Superior temporal gyrus (tissue), 1 donor: ENCODE measurements around the gene GADD45A.

Experiments used
- DNase-seq: peaks from one replicate; pipeline ENCODE4 v3.0.0-alpha.2; 2016; ENCODE audit errors: extremely low spot score

GADD45A gene

DNA sequence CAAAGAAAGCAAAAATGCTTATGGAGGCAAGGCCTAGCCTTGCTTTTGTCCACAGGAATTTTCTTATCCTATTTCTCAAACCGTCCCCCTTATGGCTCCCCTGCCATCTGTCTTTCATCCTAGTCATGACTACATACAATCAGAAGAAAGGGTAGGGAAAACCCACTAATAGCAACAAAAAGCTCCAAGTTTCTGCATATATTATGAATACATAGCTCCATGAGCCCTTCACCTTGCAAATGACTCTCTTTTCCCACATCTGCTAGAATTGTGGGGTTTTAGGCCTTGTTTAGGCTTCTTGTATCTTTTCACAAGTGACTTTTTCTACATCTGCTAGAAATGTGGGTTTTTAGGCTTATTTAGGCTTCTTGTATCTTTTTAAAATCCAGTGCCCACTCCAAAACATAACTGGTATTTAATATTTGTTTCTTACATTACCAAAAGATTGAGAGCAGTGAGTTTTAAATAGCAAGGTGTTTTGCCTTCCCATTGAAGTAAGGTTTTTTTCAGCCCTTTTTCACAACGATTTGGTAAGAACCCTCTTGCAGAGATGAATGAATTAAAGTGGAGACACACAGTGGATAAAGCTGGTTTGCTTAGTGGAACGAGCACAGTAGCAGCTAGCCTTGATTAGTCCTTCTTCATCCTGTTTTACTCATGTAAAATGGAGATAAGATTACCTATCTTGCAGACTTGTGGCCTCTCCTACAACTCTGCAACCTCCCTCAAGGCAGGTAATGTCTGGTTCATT, 4.4 kb downstream of the GADD45A start:
- DNase-seq: no peak

GRCh38 chr1:67690018-67690363, 5.0 kb downstream of the GADD45A start:
- no peak for DNase-seq

- no peak for DNase-seq
Observed at GRCh38 chr1:67690411-67690810, 5.4 kb downstream of the GADD45A start.

DNA sequence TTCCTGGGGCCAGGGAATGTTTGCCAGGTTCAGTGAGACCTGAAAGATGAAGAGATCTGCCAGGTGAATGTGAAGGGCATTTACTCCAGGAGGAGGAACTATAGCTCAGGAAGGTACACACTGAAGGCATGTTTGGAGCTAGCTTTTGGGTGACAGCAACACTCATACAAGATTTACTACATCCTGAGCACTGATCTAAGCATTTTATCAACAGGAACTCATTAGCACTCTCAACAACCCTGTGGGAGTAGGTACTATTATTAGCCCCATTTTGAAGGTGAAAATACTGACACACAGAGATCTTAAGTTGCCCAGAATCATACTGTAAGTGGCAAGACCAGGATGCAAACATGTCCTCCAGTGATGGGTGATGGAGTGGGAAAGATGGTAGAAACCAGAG, 6.7 kb downstream of the GADD45A start:
- no peak for DNase-seq

DNA sequence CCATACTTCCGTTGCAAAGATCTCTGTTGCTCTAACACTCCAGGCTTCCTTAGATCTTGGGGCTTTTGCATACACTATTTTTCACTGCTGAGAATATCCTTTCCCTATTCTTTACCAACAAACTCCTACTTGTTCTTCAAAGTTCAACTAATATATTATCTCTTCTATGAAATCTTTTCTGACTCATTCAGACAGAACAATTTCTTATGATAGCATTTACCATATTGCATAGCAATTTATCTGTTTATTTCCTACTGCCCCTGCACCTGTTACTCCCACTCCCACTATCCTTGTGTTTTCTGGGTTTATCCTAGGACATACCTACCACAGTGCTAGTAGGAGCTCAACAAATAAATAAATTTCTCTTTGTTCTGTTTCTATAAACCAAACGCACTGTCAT, 11.0 kb downstream of the GADD45A start:
- DNase-seq: no peak

DNA sequence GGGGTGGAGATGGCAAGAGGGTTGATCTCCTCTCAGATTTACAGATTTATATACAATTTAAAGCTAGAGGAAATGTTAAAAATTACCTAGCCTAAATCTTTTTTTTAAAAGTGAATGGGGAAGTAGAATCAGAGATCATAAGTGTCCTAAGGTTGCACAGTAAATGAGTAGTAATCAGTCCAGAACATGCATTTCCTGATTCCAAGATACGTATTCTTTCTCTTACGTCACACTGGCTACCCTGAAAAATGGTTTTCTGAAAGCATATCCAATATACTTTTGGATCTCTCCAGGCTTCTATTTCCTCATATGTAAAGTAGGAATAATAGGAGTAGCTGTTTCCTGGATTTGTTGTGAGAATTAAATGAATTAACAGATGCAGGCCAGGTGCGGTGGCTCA, 11.7 kb downstream of the GADD45A start:
- no peak for DNase-seq

DNA sequence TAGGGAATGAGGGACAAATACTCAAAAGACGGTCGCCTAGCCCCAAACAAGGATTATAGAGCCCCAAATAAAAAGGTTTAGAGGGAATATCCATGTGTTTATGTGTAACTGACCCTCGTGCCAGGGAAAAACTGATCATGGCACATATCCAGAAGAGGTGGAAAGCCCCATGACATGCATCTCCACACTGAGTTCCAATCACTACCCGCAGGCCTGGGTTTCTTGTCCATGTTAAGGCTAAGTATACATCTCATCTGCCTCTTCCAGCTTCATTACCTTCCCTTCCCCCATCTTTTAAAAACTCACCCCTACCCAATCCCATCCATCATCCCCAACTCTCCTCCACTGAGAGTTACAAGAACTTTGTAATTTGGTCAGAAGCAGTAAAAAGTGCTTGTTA, 15.2 kb downstream of the GADD45A start:
- no peak for DNase-seq

DNA sequence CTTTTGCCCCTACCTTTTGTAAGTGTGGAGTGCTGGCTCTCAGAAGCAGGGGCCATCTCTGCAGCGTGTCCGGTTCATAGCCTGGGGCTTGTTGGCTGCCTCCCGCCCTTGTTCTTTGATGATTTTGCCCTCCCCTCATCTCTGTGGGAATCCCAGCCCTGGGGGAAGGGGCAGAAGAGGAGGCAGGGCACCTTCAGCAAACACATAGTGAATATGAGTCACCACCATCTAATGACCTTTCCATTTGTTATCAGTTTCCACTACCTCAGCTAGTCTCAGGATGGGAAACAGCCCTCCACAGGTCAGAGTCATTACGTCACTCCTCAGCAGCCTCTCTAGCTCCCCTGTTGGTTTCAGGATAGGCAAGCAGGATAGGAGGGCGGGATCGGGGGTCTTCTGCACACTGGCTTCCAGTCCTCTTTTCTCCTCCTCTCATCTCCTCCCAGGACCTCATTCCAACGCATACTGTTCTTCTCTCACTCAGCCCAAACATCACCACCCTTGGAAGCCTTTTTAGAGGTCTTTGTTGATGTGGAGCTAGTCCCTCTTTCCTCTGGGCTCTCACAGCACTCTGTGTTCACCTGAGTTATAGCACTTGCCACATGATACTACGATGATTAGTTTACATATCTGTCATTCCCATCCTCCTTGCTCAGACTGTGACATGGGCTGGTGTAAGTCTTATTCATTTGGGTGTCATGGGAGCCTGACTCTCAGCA, 15.8 kb downstream of the GADD45A start:
- DNase-seq: no peak

DNA sequence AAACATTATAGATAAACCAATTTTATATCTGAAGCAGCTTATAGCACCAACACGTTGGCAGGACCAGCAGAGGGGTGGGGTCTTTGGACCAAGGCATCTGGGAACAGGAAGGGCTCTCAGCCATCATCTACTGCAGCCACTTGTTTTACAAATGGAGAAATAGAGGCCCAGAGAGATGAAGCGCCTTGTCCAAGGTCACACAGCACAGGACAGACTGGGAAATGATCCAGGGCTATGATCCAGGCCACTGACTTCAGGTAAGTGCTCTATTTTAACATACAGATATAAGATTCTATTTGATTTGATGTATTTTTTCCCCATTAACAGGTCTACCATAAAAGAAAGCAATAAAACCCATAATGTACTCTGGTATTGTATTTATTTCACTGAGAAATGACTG, 16.9 kb downstream of the GADD45A start:
- no peak for DNase-seq

- DNase-seq: no peak
Observed at GRCh38 chr1:67704351-67704750, 19.4 kb downstream of the GADD45A start.

GRCh38 chr1:67705735-67706453, 20.9 kb downstream of the GADD45A start:
- no peak for DNase-seq

GRCh38 chr1:67708606-67709005, 23.6 kb downstream of the GADD45A start:
- no peak for DNase-seq

GRCh38 chr1:67710417-67710816, 25.4 kb downstream of the GADD45A start:
- no peak for DNase-seq

DNA sequence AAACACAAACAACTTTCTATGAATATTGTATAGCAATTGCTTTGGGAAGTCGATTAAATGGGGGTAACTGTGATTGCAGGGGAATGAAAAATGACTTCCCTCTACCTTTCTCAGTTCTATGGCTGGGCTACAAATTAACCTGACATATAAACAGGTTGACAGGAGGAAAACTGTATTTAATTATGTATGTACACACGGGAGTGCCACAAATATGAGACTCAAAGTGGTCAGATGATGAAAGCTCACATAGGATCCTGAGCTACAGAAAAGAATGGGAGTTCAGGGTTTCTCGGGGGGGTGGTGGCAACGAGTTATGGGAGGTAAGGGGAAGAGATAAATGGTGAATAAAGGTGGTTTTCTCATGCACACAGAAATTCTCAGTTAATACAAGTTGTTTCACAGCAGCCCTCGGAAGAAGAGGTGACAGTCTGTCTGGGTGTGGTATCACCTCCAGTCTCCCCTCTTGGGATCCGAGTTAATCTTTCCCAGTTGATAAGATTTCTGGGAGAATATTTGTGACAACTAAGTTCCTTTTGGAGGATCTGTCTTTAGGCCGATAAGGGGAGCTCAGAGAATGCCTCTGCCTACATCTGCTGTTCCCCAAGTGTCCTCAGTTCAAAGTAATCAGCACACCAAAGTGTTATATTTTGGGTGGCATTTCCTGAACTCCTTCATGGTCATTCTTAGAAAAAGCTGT, 26.3 kb downstream of the GADD45A start:
- DNase-seq: no peak

DNA sequence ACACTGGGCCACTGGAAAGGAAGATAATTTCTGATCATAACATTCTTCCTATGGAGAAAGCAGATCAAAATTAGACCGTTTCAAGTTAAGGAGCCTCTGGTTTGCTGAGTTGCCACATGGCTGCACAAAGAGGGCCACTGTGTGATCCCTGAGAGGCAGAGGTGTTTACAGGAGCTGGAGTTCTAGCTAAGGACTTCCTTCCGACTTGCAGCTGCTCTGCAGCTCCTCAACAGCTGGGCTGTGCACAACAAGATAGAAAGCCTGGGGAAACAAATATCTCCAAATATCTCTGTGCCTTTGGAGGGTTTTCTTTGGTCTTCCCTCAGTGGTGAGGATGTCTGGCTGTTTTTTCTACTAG, 26.8 kb downstream of the GADD45A start:
- no peak for DNase-seq

GRCh38 chr1:67713057-67713846, 28.3 kb downstream of the GADD45A start:
- no peak for DNase-seq

- no peak for DNase-seq
Observed at GRCh38 chr1:67715819-67716218, 30.8 kb downstream of the GADD45A start.

GRCh38 chr1:67716800-67717199, 31.8 kb downstream of the GADD45A start:
- DNase-seq: no peak

- no peak for DNase-seq
Observed at GRCh38 chr1:67717876-67718275, 32.9 kb downstream of the GADD45A start.

DNA sequence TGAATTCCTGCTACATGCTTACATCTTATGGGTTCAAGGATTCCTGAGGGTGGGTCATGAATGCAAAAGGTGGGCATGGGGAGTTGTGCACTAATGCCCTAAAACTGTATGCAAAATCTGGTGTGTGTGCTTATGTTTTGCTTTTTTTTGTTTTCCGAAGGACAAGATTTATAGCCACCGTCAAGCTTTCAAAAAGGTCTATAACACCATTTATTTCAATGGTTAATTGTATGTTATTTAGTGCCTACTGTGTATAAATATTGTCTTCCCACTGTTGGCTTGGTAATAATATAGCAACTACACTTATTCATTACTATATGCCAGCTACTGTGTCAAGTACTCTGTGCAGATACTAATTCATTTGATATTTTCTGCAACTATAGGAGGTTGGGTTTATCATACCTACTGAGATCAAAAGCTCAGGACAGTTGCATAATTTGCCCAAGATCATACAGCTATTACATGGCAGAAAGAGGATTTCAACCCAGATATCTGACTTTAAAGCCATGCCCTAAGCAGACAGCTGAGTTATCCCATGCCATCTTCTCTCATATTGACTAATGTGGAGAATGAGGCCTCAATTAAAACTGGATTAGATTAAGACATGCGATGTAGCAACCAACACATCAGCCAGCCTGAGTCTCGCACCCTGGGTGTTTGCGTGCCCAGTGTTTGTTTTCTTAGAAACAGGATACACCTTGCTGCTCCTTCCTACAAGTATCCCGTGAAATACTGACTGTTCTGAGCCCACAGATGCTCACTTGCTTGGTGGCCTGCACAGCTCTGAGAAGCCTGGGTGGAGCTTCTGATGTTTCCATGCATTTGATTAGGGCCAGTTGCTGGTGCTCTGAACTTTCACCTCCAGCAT, 34.6 kb downstream of the GADD45A start:
- no peak for DNase-seq

DNA sequence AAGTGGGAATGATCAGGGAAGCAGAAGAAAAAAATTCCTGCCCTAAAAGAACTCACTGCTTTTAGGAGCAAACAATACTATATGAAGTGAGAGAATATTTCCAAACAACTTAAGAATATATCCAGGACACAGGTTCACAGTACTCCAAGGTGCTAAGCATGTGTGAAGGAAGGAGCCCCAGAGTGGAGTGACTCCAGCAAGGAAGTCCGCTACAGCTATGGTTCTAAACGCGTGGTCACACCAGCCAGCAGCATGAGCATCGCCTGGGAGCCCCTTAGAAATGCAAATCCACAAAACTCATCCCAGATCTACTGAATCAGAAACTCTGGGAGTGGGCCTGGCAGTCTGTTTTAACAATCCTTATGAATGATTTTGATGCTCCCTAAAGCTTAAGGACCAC, 36.1 kb downstream of the GADD45A start:
- no peak for DNase-seq
